GM18502 (cell line): ENCODE results near the gene KRTCAP2.
A peak's percentile ranks its signal among the peaks of the same experiment; 100 is the strongest.
"Not testable (repeated sequence)": the region's sequence is repeated elsewhere in the genome, so short reads cannot be mapped to it uniquely, and the experiment has no call there.

Source experiments
- ATAC-seq: cut with Tn5 transposase; IDR thresholded peaks from one replicate; pipeline ENCODE4 v1.9.1; 2021; ENCODE audit warnings: mild to moderate bottlenecking; ENCODE audit not compliant: unreplicated experiment, poor library complexity

Gene KRTCAP2

DNA sequence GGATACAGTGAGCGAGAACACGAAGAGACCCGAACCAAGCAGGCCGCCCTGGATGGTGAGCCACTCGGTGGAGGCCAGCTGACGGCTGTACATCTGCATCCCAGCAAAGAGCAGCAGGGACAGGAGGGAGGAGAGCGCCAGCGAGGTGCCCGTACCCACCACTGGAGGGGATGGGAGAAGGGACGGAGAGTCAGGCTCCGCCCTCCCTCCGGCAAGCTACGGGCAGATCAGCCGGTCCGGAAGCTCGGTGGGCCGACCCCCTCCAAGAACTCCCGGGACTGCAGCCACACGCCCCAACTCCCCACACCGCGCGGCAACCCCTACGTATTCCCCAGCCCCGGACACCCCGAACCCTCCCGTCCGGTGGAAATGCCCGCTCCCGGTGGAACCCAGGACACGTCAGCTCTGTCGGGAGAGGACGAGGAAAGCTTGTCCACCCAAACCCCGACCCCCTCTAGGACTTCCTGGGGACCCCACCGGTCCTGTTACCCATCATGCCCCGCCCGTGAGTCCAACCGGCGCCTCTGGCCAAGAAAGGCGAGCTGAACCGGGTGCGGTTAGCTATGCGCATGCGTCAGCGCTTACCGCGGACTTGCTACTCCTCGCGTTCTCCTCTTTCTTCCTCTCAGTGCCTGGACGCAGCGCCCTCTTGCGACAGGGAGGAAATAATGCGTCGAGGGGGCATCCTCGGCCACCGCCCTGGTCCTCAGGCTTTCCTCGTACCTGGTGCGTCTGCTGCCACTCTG is at the start of gene KRTCAP2:
KRTCAP2 (minus strand) TSS at position 573 of the 746 bp plus-strand sequence; CDS start at position 493, 80 bp downstream.
- ATAC-seq: peak; percentile 69

DNA sequence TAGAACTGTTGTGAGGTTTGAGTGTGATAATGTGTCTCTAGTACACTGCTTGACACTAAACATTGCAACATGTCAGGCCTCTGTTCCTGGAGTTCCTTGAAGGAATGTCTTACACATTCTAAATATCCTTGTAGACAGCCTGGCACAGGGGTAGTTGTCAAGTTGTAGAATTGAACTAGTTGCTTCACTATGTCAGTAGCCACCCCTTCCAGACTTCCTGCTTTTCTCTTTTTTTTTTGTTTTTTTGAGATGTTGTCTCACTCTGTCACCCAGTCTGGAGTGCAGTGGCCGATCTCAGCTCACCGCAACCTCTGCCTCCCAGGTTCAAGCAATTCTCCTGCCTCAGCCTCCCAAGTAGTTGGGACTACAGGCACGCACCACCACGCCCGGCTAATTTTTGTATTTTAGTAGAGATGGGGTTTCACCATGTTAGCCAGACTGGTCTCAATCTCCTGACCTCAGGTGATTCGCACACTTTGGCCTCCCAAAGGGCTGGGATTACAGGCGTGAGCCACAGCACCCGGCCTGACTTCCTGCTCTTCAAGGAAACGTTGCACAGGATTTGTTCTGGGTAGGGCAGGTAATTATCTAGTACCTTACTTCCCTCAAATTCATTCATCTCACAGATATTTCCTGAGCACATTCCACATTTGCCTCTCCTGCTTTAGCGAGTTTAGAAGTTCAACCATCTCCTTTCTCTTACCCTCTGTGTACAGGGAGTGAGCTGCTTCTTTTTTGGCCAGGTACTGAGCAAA is 47.3 kb upstream of the KRTCAP2 start:
- not testable (repeated sequence) for ATAC-seq

GRCh38 chr1:155219592-155220031 is 46.5 kb upstream of the KRTCAP2 start:
- no peak for ATAC-seq

DNA sequence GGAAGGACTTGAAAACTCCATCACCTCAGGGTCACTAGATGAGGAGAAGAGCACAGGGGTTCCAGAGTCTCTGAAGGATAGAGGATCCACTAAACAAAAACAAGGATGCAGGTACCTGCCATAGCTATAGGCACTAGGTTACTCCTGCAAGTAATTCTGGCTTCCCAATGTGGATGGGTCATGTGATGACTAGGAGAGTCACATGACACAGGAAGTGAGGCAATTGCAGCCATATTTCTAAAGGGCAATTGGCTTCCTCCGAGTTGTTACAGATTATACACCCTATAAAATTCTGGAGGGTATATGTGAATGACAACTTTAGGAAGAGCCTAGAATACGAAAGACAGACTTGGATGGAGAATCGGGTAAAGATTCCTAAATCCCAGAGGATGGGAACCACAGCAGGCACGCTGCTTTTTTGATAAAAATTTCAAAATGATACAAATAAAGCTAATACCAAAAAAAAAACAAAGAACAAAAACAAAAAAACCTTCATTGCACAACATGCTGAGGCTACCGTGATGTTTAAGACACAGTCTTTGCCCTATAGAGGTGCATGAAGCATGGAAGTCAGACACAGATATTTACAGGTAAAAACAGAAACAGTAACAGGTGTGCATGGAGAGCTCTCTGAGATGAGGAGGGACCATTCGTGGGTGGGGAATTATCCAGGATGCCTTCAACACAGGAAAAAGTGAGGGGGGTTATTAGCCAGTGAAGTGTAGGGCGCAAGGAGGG is 45.9 kb upstream of the KRTCAP2 start:
- ATAC-seq: no peak

DNA sequence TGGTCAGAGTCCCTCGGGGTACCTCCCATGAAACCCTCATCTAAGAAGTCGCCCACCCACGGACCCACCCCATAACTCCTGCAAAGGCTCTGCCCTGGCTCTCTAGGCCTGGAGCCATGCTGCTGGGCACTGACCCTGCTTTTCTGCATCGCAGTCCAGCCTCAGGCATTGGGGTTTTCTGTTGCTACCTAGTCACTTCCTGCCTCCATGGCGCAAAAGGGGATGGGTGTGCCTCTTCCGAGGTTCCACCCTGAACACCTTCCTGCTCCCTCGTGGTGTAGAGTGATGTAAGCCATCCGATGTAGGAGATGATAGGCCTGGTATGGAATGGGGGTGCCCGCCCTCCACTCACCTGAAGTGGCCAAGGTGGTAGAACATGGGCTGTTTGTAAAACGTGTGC is 41.6 kb upstream of the KRTCAP2 start:
- not testable (repeated sequence) for ATAC-seq

- not testable (repeated sequence) for ATAC-seq
These were observed 38.9 kb upstream of the KRTCAP2 start for GRCh38 chr1:155212051-155212440.

DNA sequence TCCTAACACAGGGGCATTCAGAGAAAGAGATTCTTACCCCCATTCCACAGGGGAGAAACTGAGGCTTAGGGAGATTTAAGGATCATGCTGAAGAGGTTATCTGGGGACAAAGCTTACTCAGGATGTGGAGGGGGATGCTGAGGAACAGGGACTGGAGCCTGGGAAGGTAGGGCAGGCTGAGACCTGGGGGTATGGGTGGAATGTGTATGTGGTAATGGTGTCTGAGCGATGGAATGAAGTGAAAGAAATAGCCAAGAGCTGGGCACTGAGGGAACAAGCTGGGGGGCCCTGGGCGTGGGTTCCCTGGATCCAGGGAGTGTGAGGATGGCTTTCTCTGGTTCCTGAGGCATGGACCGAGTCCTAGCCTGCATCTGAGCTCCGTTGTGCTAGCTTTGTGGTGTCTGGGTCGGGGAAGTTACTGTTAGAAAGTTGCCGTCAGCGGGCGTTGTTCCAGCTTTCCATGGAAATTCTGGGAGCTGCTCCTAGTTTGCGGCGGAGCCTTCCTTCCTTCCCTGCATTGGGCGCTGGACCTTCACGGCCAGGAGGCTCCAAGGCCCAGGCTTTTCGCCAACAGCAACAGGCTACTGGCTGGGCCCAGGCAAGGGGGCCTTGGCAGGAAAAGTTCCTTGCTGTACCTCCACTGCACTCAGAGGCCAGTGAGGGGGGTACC is 38.4 kb upstream of the KRTCAP2 start:
- ATAC-seq: not testable (repeated sequence)

- ATAC-seq: no peak
These were observed 37.4 kb upstream of the KRTCAP2 start for GRCh38 chr1:155210314-155211104.

GRCh38 chr1:155209312-155209721 is 36.2 kb upstream of the KRTCAP2 start:
- no peak for ATAC-seq

DNA sequence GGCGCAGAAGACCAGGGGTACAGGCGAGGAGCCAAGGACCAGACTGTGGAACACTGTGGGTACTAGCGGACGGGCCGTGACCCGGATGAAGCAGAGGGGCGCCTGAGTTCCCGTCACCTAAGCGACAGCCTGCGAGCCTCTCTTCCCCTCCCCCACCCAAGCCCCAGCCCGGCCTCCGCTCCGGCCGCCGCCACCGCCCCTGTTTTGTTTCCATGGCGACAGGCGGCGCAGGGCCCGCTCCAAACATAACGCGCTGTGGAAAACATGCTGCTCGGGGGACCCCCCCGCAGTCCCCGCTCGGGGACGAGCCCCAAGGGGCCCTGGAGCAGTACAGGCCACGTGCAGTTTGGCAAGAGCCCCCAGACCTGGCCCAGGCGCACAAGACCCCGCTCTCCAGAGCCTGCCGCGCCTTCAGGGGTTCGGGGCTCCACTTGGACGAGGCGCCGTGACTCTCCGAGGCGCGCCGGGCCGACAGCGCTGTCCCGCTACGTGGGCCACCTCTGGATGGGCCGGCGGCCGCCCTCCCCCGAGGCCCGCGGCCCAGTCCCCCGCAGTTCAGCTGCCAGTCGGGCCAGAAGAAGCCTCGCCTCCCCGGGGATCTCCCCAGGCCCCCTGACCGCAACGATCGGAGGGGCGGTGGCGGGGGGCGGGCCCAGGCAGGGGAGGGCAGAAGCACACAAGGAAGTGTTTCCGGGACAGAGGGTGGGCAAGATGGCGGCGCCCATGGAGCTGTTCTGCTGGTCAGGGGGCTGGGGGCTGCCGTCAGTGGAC is 35.6 kb upstream of the KRTCAP2 start, which contains the start of gene MTX1:
MTX1 (plus strand) TSS at position 155 of the 771 bp plus-strand sequence; CDS start at position 265, 110 bp downstream.
- peak; percentile 80 for ATAC-seq

- ATAC-seq: no peak
These were observed 34.9 kb upstream of the KRTCAP2 start, which contains the start of gene THBS3 for GRCh38 chr1:155207806-155208540. THBS3 (minus strand) TSS chr1:155207897; CDS start chr1:155207876, 21 bp downstream.

DNA sequence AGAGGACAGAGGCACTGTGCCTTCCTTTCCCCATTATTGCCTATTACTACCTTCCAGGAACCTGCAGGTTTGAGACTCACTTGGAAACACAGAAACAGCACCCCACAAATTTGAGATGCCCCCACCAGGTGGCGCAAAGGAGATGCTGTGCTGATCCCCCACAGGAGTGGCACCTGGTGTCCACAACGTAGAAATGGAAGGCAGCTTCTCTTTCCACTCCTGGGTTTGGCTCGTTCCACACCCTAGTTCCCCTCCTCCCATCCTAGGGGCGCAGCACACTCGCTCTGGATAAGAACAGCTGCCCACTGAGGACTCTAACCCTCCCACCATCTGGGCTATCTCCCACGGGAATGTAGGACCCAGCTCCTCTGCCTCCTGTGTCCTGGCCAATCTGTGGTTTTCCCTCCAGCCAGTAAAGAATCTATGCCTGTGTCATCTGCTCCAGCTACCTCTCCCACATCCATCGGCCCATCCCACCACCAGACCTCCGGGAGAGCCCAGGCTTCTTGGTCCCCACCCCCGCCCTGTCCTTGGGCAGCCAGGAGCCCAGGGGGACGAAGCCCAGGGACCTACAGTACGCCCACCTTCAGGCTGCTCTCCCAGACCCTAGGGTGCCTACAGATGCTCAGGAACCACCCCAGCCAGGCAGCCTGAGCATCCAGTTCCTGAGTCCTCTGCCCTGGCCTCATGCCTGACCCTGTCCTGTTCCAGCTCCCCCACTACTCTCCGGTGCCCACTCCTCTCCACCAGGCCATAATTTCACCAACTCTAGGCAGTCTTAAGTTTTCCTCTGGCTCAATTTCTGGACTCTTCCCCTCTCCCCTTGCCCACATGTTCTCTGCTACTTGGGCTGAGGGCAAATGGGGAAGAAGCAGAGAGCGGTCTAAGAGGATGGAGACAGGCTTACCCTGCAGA is 34.0 kb upstream of the KRTCAP2 start:
- ATAC-seq: no peak

- no peak for ATAC-seq
These were observed 33.0 kb upstream of the KRTCAP2 start for GRCh38 chr1:155205969-155206593.

DNA sequence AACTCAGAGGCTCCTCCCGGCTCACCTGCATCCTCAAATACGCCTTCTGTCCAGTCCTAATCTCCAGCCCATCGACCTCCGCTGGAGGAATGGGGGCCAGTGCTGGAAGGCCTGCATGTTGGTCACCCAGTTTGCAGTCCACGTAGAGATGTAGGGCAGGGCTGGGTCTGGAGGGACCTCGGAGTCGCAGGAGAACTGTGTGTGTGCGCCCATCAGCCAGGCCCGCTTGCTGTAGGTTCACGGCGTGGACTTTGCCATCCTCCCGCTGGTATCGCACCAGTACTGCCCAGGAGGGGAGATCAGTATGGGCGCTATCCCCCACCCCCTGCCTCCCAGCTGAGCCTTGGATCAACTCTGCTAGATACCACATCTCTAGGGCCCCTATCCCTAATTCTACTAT is 31.9 kb upstream of the KRTCAP2 start:
- ATAC-seq: no peak

- no peak for ATAC-seq
These were observed 29.8 kb upstream of the KRTCAP2 start for GRCh38 chr1:155202731-155203515.

DNA sequence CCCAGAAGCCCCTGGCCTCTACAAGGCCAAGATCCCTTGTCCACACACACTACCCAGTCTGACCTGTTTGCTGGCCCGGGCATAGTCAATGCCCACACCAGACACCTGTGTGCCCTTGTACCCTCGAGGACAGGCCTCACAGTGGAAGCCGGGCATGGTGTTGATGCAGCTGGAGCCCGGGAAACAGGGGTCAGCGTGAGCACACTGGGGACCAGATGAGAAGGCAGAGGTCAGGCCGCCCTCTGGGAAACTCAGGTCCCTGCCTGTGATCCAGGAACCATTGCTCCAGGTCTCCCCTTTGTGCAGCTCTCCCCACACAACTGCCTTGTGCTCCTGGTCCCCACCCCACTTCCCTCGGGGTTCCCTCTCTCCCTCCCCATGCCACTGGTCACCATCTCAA is 29.1 kb upstream of the KRTCAP2 start:
- no peak for ATAC-seq
